C4-2B (cell line): ENCODE measurements around the gene KCNT2.

Experiments
- ZFX ChIP-seq: fragments of 450-650 bp; IDR thresholded peaks from 2 replicates; pipeline ENCODE4 v1.6.1; 2017
- TF ChIP-seq, protein P1 (sequence below): fragments of 450-650 bp; conservative IDR thresholded peaks from 2 replicates; pipeline ENCODE4 v1.5.1; 2017; ENCODE audit warnings: mild to moderate bottlenecking

DNA sequence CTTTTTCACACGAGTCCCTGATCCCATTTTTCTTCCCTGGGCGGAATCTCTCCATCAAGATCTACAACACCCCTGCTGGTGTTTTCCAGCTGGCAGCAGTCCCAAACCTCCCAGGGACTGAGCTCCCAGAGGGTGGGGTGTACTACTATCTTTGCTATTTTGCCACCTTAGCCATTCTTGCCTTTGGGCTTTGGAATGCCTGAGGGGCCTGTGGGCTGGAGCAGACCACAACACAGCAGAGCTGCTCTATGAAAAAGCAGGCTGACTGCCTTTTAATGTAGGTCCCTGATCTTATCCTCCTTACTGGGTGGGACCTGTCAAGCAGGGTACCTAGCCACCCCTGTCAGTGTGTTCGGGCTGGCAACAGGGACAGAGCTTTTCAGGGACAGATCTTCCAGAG is 91.9 kb downstream of the KCNT2 start:
- TF ChIP-seq, protein P1, sequence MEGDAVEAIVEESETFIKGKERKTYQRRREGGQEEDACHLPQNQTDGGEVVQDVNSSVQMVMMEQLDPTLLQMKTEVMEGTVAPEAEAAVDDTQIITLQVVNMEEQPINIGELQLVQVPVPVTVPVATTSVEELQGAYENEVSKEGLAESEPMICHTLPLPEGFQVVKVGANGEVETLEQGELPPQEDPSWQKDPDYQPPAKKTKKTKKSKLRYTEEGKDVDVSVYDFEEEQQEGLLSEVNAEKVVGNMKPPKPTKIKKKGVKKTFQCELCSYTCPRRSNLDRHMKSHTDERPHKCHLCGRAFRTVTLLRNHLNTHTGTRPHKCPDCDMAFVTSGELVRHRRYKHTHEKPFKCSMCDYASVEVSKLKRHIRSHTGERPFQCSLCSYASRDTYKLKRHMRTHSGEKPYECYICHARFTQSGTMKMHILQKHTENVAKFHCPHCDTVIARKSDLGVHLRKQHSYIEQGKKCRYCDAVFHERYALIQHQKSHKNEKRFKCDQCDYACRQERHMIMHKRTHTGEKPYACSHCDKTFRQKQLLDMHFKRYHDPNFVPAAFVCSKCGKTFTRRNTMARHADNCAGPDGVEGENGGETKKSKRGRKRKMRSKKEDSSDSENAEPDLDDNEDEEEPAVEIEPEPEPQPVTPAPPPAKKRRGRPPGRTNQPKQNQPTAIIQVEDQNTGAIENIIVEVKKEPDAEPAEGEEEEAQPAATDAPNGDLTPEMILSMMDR: no peak
- no peak for TF ChIP-seq ZFX
